Endothelial cell (in vitro differentiated cells): ENCODE results near the gene PDLIM4. TPM values are rescaled to one million over a fixed set of nuclear protein-coding genes. Genes with fewer than 3 reads are reported as not detected.
A peak's percentile ranks its signal among the peaks of the same experiment; 100 is the strongest.

Experiments
- DNase-seq: peaks from one replicate; pipeline ENCODE4 v3.0.0; 2021; ENCODE audit warnings: low spot score
- H3K27ac Mint-ChIP-seq: one replicate; pipeline ENCODE4 v1.8.0; 2021; ENCODE audit warnings: mixed read lengths, inconsistent platforms; ENCODE audit not compliant: unreplicated experiment
- H3K27me3 Mint-ChIP-seq: one replicate; pipeline ENCODE4 v1.8.0; 2021; ENCODE audit warnings: mild to moderate bottlenecking, moderate library complexity, mixed read lengths, inconsistent platforms; ENCODE audit not compliant: unreplicated experiment
- H3K36me3 Mint-ChIP-seq: one replicate; pipeline ENCODE4 v1.8.0; 2021; ENCODE audit warnings: mild to moderate bottlenecking, low read depth, mixed read lengths, inconsistent platforms; ENCODE audit not compliant: unreplicated experiment
- H3K4me1 Mint-ChIP-seq: one replicate; pipeline ENCODE4 v1.8.0; 2021; ENCODE audit warnings: mild to moderate bottlenecking, mixed read lengths, inconsistent platforms; ENCODE audit not compliant: unreplicated experiment
- H3K4me3 Mint-ChIP-seq: one replicate; pipeline ENCODE4 v1.8.0; 2021; ENCODE audit warnings: mild to moderate bottlenecking, mixed read lengths, inconsistent platforms; ENCODE audit not compliant: unreplicated experiment
- H3K9me3 Mint-ChIP-seq: one replicate; pipeline ENCODE4 v1.8.0; 2021; ENCODE audit warnings: mixed read lengths, inconsistent platforms; ENCODE audit not compliant: unreplicated experiment
- total RNA-seq: library from RNA; stranded (reverse); fragmentation: NEBNext Ultra II Directional; extraction: Animal tissue kit (Norgen Biotek cat#: 25700); gene quantifications from one replicate; pipeline ENCODE4 v1.2.1, GENCODE V29; 2021; ENCODE audit not compliant: unreplicated experiment
- TF ChIP-seq, protein P1 (sequence below): fragments of 200-600 bp; sonication (generic); IDR thresholded peaks from one replicate; pipeline ENCODE4 v1.5.0; 2021; ENCODE audit warnings: antibody characterized with exemption; ENCODE audit not compliant: unreplicated experiment

Gene PDLIM4
- total RNA-seq, 1 donor from 2014 or later, result 8.5 TPM

DNA sequence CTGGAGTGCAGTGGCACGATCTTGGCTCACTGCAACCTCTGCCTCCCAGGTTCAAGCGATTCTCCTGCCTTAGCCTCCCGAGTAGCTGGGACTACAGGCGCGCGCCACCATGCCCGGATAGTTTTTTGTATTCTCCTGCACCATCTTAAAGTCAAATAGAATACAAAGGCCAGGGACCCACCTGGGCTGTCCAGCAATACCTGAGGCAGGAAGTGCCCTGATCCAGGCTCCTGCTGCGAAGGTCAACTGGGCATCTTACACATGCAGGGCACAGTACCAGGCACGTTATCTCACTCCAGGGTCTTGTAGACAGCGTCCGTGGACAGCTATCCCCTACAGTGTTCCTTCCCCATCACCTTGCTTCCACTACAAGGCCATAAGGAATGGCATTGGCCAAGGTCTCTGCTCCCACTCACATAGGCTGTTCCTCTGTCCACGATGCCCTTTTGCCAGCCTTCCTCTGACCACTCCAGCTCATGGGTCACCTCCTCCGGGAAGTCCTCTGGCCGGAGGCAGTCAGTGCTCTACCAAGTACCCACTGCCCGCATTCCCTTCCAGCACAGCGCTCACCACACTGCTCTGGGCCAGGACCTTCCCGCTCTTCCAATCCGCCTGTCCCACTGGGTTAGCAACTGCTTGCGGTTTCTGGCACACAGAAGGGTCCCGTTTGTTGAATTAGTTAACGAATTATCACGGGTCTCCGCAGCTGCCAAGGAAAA, 30.8 kb upstream of the PDLIM4 start:
- H3K4me3 Mint-ChIP-seq, result peak overlapping the region; percentile 80
- peaks cover 13% of the 10 kb centered on the region for H3K27me3 Mint-ChIP-seq
- no peaks in the 10 kb centered on the region for H3K9me3 Mint-ChIP-seq
- DNase-seq, result no peak
- peaks cover 23% of the 10 kb centered on the region for H3K4me1 Mint-ChIP-seq
- H3K36me3 Mint-ChIP-seq, result peaks cover 9% of the 10 kb centered on the region
- peak overlapping the region; percentile 43 for H3K27ac Mint-ChIP-seq
- TF ChIP-seq, protein P1, sequence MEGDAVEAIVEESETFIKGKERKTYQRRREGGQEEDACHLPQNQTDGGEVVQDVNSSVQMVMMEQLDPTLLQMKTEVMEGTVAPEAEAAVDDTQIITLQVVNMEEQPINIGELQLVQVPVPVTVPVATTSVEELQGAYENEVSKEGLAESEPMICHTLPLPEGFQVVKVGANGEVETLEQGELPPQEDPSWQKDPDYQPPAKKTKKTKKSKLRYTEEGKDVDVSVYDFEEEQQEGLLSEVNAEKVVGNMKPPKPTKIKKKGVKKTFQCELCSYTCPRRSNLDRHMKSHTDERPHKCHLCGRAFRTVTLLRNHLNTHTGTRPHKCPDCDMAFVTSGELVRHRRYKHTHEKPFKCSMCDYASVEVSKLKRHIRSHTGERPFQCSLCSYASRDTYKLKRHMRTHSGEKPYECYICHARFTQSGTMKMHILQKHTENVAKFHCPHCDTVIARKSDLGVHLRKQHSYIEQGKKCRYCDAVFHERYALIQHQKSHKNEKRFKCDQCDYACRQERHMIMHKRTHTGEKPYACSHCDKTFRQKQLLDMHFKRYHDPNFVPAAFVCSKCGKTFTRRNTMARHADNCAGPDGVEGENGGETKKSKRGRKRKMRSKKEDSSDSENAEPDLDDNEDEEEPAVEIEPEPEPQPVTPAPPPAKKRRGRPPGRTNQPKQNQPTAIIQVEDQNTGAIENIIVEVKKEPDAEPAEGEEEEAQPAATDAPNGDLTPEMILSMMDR, result no peak

DNA sequence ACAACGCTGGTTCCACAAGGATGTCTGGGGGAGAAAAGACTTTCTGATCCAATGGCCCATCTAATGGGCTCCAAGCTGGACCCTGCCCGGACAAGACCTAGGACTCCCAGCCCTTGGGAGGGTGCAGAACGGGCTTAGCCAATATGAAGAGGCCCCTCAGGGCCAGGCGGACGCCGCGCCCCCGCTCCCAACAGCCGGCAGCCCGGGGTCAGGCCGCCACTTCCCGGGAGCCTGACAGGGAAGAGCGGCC, 30.3 kb upstream of the PDLIM4 start:
- peaks cover 9% of the 10 kb centered on the region for H3K36me3 Mint-ChIP-seq
- H3K27me3 Mint-ChIP-seq, result peaks cover 13% of the 10 kb centered on the region
- no peaks in the 10 kb centered on the region for H3K9me3 Mint-ChIP-seq
- TF ChIP-seq, protein P1, result no peak
- peak overlapping the region; percentile 80 for H3K4me3 Mint-ChIP-seq
- peaks cover 26% of the 10 kb centered on the region for H3K4me1 Mint-ChIP-seq
- H3K27ac Mint-ChIP-seq, result peak overlapping the region; percentile 43
- DNase-seq, result no peak

DNA sequence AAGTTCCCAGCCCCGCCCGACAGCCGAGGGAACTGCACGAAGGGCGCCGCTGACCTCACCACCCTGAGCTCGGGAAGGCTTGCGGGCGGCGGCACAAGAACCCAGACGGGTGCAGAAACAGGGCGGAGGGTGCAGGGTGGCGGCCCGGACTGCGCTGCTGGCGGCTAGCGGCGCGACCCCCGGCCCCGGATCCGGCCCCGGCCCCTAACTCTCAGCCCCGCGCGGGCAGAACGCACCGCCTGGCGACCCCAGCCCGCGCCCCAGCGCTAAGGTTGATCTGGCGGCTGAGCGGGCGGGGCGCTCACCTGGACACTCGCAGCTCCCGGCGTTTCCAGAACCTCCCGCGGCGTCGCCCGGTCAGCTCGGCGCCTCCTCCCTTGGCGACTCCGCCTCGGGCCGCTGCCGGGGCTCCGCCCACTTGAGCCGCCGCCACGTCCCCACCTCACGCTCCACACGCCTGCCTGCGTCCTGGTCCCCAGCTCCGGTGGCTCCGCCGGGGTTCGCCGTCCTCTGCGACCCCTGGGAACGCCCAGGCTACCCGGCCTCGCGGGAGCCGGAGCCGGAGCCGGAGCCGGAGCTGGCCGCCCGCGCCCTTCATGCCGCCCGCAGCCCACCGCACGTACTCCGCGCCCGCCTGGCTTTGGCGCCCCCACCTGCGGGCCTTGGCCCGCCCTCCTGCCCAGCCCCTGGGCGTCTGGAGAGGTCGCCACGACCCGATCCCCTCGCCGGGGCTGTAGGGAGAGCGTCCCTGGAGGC, 29.8 kb upstream of the PDLIM4 start, which contains the start of gene P4HA2:
Gene P4HA2 (minus strand): TSS at position 369 of the 756 bp plus-strand sequence. CDS start 9,227 bp downstream, outside the sequence.
- Mint-ChIP-seq H3K4me3 (peak within 1 kb of the TSS; percentile 80), H3K27ac (peak within 1 kb of the TSS; percentile 43), H3K27me3 (peaks cover 13% of the 10 kb centered on the region), H3K4me1 (peaks cover 26% of the 10 kb centered on the region), H3K9me3 (no peaks in the 10 kb centered on the region), H3K36me3 (peaks cover 9% of the 10 kb centered on the region)
- DNase-seq, result peak; percentile 67
- TF ChIP-seq, protein P1, result no peak

DNA sequence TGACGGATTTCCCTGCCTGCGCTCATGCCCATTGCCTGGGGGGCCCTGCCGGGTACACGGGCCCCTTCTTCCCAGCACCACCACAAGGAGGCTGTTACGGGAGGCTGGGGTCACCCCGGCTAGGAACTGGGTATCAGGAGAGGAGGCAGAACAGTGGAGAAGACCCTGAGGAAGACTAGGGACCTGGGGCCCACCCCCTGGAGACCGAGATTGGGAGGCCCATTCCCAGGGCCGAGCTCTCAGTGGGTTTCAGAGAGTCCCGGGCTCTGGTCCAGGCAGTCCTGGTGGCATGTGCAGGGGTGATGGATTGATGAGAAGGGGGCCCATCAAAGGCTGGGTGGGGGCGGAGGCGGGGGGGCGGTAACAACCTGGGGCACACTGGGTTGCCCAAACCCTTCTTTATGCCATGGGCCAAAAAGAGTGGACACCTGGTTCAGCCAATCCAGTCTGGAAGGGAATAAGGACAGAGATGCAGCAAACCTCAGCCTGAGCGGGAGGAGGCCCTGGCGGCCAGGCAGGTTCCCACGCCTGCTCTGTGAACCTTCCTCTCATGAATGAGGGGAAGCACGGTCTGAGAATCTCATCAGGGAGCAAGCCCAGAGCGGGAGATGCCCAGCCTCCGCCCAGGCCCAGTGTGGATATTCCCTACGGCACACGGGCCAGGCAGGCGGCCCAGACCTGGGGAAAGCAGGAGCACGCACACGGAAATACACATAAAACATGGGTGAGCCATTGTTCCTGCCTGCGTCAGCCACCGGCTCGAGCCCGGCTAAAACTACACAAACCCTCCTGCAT, 29.1 kb upstream of the PDLIM4 start:
- H3K4me1 Mint-ChIP-seq, result peaks cover 26% of the 10 kb centered on the region
- no peak for DNase-seq
- peak overlapping the region; percentile 85 for H3K4me3 Mint-ChIP-seq
- H3K9me3 Mint-ChIP-seq, result no peaks in the 10 kb centered on the region
- TF ChIP-seq, protein P1, result no peak
- peaks cover 13% of the 10 kb centered on the region for H3K27me3 Mint-ChIP-seq
- H3K36me3 Mint-ChIP-seq, result peaks cover 9% of the 10 kb centered on the region
- H3K27ac Mint-ChIP-seq, result no peak overlapping the region
